Liver (tissue), 9 donors: ENCODE data around the gene UBE2D4. TPM values are rescaled to one million over a fixed set of nuclear protein-coding genes. Genes with fewer than 3 reads are reported as not detected.
A peak's percentile ranks its signal among the peaks of the same experiment; 100 is the strongest.

Experiments
- DNase-seq: peaks from one replicate; pipeline ENCODE4 v3.0.0-alpha.2; 2017; ENCODE audit warnings: low spot score
- H3K27ac ChIP-seq, 2 donors: one replicate each; pipeline ENCODE4 v1.7.0; 2013; ENCODE audit warnings: inconsistent platforms in 2 of 2, low read length in 2 of 2, control low read depth in 1 of 2, low read depth in 1 of 2, mild to moderate bottlenecking in 1 of 2
- H3K27me3 ChIP-seq, 4 donors: one replicate each; pipeline versions ENCODE4 v1.6.1 to v1.7.0; 2013; ENCODE audit warnings: low read length in 3 of 4, inconsistent platforms in 1 of 4, mild to moderate bottlenecking in 1 of 4, moderate library complexity in 1 of 4; ENCODE audit not compliant: control insufficient read depth in 4 of 4, insufficient read depth in 4 of 4
- H3K36me3 ChIP-seq, 4 donors: one replicate each; pipeline versions ENCODE4 v1.6.1 to v1.7.0; 2013; ENCODE audit warnings: low read length in 3 of 4, mild to moderate bottlenecking in 3 of 4, low read depth in 1 of 4, moderate library complexity in 1 of 4; ENCODE audit not compliant: control insufficient read depth in 4 of 4, insufficient read depth in 3 of 4
- H3K4me1 ChIP-seq, 4 donors: one replicate each; pipeline versions ENCODE4 v1.6.1 to v1.7.0; 2013; ENCODE audit warnings: low read length in 3 of 4, mild to moderate bottlenecking in 3 of 4, moderate library complexity in 1 of 4; ENCODE audit not compliant: control insufficient read depth in 4 of 4, insufficient read depth in 4 of 4
- H3K4me3 ChIP-seq, 3 donors: one replicate each; pipeline versions ENCODE4 v1.6.1 to v1.7.0; 2013; ENCODE audit warnings: low read length in 3 of 3, control low read depth in 1 of 3, low read depth in 1 of 3, mild to moderate bottlenecking in 1 of 3
- H3K9ac ChIP-seq, 2 donors: one replicate each; pipeline ENCODE4 v1.7.0; 2013; ENCODE audit warnings: low read length in 2 of 2, mild to moderate bottlenecking in 2 of 2, moderate library complexity in 2 of 2, control low read depth in 1 of 2, low read depth in 1 of 2
- H3K9me3 ChIP-seq, 4 donors: one replicate each; pipeline versions ENCODE4 v1.6.1 to v1.7.0; 2013; ENCODE audit warnings: low read length in 3 of 4; ENCODE audit not compliant: control insufficient read depth in 4 of 4
- ATF3 ChIP-seq: IDR thresholded peaks from 2 replicates; pipeline ENCODE4 v1.6.1; 2016; ENCODE audit warnings: antibody characterized with exemption
- CTCF ChIP-seq: fragments of 150-350 bp; IDR thresholded peaks from 2 replicates; pipeline ENCODE4 v1.5.1; 2017; ENCODE audit warnings: improper control_type of control experiment, low read depth, low read length; ENCODE audit not compliant: missing input control
- EGR1 ChIP-seq, 2 donors: IDR thresholded peaks; 2 replicates each; pipeline ENCODE4 v1.6.1; 2016 to 2018; ENCODE audit warnings: antibody characterized with exemption in 2 of 2, low read depth in 2 of 2
- FOXA1 ChIP-seq: IDR thresholded peaks from 2 replicates; pipeline ENCODE4 v1.6.1; 2016; ENCODE audit warnings: antibody characterized with exemption
- FOXA2 ChIP-seq: IDR thresholded peaks from 2 replicates; pipeline ENCODE4 v1.6.1; 2016; ENCODE audit warnings: antibody characterized with exemption
- GABPA ChIP-seq, 2 donors: IDR thresholded peaks in 1 of 2; conservative IDR thresholded peaks in 1 of 2; 2 replicates each; pipeline ENCODE4 v1.6.1; 2016; ENCODE audit warnings: antibody characterized with exemption in 2 of 2, mild to moderate bottlenecking in 1 of 2, moderate library complexity in 1 of 2
- HNF4A ChIP-seq, 2 donors: conservative IDR thresholded peaks; 2 replicates each; pipeline ENCODE4 v1.6.1; 2016; ENCODE audit warnings: antibody characterized with exemption in 2 of 2, mild to moderate bottlenecking in 2 of 2
- HNF4G ChIP-seq: IDR thresholded peaks from 2 replicates; pipeline ENCODE4 v1.6.1; 2016; ENCODE audit warnings: antibody characterized with exemption
- JUND ChIP-seq, 2 donors: IDR thresholded peaks; 2 replicates each; pipeline ENCODE4 v1.6.1; 2016; ENCODE audit warnings: antibody characterized with exemption in 2 of 2
- MAX ChIP-seq: IDR thresholded peaks from 2 replicates; pipeline ENCODE4 v1.6.1; 2016; ENCODE audit warnings: antibody characterized with exemption
- NR2F2 ChIP-seq: IDR thresholded peaks from 2 replicates; pipeline ENCODE4 v1.6.1; 2016; ENCODE audit warnings: antibody characterized with exemption
- RAD21 ChIP-seq, 2 donors: IDR thresholded peaks; 2 replicates each; pipeline ENCODE4 v1.6.1; 2016; ENCODE audit warnings: antibody characterized with exemption in 2 of 2, mild to moderate bottlenecking in 2 of 2
- REST ChIP-seq: IDR thresholded peaks from 2 replicates; pipeline ENCODE4 v1.6.1; 2016; ENCODE audit warnings: antibody characterized with exemption, mild to moderate bottlenecking
- RXRA ChIP-seq, 2 donors: IDR thresholded peaks; 2 replicates each; pipeline ENCODE4 v1.6.1; 2017 to 2018; ENCODE audit warnings: antibody characterized with exemption in 2 of 2, mild to moderate bottlenecking in 1 of 2
- SP1 ChIP-seq: IDR thresholded peaks from 2 replicates; pipeline ENCODE4 v1.6.1; 2018; ENCODE audit warnings: antibody characterized with exemption, mild to moderate bottlenecking
- TAF1 ChIP-seq: conservative IDR thresholded peaks from 2 replicates; pipeline ENCODE4 v1.6.1; 2016; ENCODE audit warnings: antibody characterized with exemption, mild to moderate bottlenecking
- YY1 ChIP-seq: IDR thresholded peaks from 2 replicates; pipeline ENCODE4 v1.6.1; 2016; ENCODE audit warnings: antibody characterized with exemption, mild to moderate bottlenecking
- ZBTB33 ChIP-seq: IDR thresholded peaks from 2 replicates; pipeline ENCODE4 v1.6.1; 2016; ENCODE audit warnings: antibody characterized with exemption
- WGBS: extraction: QIAGEN DNeasy Blood & Tissue Kit; methylation state at CpG from one replicate; pipeline ENCODE4 v1.1.7; 2013; 5-methylcytosine and 5-hydroxymethylcytosine counted together
- polyA plus RNA-seq, 2 donors: library from polyadenylated mRNA; stranded (reverse) in 1 of 2; unstranded in 1 of 2; fragments of 200-250 nt in 1 of 2; fragments of >200 nt in 1 of 2; fragmentation: Nextera tagmentation in 1 of 2; extraction: Ambion mirVana in 1 of 2; gene quantifications; one replicate each; pipeline versions ENCODE4 v1.2.1 to v1.2.3, GENCODE V29; 2013 to 2015
- total RNA-seq, 2 donors: library from RNA; depleted of rRNA; stranded (reverse); fragments of >200 nt; gene quantifications; one replicate each; pipeline ENCODE4 v1.2.3, GENCODE V29; 2014
- donor health status: healthy.
- donor health status: healthy.
- donor health status: healthy.
- donor health status: healthy.
- donor health status: healthy.

UBE2D4 gene
- total and polyA plus RNA-seq, 4 donors: 5.1 to 17.9 (median 11.8) TPM

- H3K27ac ChIP-seq: no peak overlapping the region
- H3K36me3 ChIP-seq: peaks cover 9 to 50% (median 32%) of the 10 kb centered on the region in 4 donors
- no peaks in the 10 kb centered on the region for H3K27me3 ChIP-seq
- TF ChIP-seq EGR1 (IDR thresholded peaks at IDR 0.05; ENCODE audit: low read depth in 2 of 2) (no peak), JUND (IDR thresholded peaks at IDR 0.05) (no peak), ZBTB33 (no peak), FOXA1 (no peak), HNF4A (conservative IDR thresholded peaks at IDR 0.05) (peak in 1 of 2 donors; percentile 27), REST (no peak), YY1 (no peak), GABPA (IDR thresholded peaks at IDR 0.05 in 1 of 2, conservative IDR thresholded peaks at IDR 0.05 in 1 of 2) (no peak), CTCF (no peak), ATF3 (no peak), RXRA (IDR thresholded peaks at IDR 0.05) (peak; percentile 41 to 69), SP1 (no peak), FOXA2 (no peak), HNF4G (no peak), RAD21 (IDR thresholded peaks at IDR 0.05) (peak in 1 of 2 donors; percentile 11), TAF1 (no peak), MAX (no peak), NR2F2 (peak; percentile 19)
- WGBS: 74% methylated on average over 38 of the region's 38 CpGs
- H3K9me3 ChIP-seq: no peaks in the 10 kb centered on the region
- no peak for DNase-seq
- no peak overlapping the region for H3K9ac ChIP-seq
- no peak overlapping the region for H3K4me3 ChIP-seq
- peaks cover 5 to 14% (median 11%) of the 10 kb centered on the region in 4 donors for H3K4me1 ChIP-seq
These were observed 48.0 kb upstream of the UBE2D4 start for GRCh38 chr7:43877968-43878864.
